Central memory CD4-positive, alpha-beta T cell (primary cell): ENCODE results near the gene MYH7B.

Experiments used
- DNase-seq: peaks from one replicate; pipeline ENCODE4 v3.0.0; 2022

MYH7B gene

GRCh38 chr20:34992751-34993417 lies 37.2 kb downstream of the MYH7B start:
- DNase-seq: no peak

GRCh38 chr20:34993941-34994508 lies 38.4 kb downstream of the MYH7B start:
- DNase-seq: no peak

GRCh38 chr20:34994509-34995131 lies 39.0 kb downstream of the MYH7B start:
- no peak for DNase-seq

DNA sequence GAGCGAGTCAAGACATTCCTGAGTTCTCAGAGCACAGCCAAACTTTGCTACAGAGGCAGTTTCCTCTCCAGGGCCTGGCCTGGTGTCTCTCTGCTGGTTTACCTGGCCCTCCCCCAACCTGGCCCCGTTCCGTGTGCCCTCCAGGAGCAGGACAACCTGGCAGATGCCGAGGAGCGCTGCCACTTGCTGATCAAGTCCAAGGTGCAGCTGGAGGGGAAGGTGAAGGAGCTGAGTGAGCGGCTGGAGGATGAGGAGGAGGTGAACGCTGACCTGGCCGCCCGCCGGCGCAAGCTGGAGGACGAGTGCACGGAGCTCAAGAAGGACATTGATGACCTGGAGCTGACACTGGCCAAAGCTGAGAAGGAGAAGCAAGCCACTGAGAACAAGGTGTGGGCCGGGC lies 39.5 kb downstream of the MYH7B start:
- no peak for DNase-seq

DNA sequence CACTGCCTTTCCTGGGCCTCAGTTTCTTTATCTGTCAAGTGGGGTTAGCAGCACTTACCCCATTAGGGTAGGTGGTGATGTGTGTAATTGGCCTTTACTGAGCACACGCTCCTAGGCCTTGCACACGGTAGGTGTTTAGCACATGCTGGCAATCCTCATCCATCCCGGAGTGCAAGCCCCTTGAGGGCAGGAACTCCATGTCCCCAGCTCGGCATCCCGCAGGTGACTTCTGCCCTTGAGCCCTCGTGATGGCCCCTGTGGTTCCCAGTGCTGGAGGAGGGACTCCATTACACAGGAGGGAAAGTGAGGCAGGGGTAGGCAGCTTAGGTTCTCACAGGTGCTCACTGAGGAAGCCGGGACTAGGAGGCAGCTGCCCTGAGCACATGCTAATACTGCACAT lies 40.0 kb downstream of the MYH7B start:
- DNase-seq: no peak

DNA sequence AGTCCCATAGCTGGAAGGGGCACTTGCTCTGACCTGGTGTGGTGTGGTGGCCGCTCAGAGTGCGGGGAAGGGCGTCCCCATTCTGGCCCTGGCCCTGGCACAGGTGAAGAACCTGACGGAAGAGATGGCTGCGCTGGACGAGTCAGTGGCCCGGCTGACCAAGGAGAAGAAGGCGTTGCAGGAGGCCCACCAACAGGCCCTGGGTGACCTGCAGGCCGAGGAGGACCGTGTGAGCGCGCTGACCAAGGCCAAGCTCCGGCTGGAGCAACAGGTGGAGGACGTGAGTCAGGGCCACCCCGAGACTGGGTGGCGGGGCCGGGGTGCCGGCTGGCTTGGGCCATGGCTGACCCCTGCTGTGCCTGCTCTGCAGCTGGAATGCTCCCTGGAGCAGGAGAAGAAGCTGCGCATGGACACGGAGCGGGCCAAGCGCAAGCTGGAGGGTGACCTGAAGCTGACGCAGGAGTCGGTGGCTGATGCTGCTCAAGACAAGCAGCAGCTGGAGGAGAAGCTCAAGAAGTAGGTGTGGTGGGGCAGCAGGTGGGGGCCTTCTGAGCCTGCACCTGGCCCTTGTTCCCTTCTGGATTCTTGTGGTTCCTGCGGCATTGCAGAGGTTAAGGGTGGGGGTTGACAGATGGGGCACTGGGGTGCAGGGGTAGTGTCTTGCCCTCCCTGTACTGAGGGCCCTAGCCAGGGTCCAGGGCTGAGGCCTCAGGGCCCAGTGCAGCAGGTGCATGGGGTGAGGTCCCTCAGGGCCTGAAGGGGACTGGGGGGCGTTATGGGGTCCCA lies 40.8 kb downstream of the MYH7B start:
- no peak for DNase-seq

GRCh38 chr20:34997131-34997561 lies 41.5 kb downstream of the MYH7B start:
- no peak for DNase-seq

- no peak for DNase-seq
Observed at GRCh38 chr20:34997774-34998173, 42.1 kb downstream of the MYH7B start.

DNA sequence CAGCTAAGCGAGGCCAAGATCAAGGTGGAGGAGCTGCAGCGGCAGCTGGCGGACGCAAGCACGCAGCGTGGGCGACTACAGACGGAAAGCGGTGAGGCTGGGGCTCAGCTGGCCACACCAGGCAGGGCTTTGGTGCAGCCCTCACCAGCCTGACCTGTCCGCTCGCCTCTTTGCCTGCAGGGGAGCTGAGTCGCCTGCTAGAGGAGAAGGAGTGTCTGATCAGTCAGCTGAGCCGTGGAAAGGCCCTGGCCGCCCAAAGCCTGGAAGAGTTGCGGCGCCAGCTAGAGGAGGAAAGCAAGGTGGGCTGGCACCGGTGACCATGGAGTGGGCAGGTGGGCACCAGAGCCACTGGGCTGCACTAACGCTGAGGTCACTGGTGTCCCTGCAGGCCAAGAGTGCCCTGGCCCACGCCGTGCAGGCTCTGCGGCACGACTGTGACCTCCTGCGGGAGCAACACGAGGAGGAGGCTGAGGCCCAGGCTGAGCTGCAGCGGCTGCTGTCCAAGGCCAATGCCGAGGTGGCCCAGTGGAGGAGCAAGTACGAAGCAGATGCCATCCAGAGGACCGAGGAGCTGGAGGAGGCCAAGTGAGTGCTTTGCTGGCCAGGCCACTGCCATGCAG lies 42.8 kb downstream of the MYH7B start:
- no peak for DNase-seq

DNA sequence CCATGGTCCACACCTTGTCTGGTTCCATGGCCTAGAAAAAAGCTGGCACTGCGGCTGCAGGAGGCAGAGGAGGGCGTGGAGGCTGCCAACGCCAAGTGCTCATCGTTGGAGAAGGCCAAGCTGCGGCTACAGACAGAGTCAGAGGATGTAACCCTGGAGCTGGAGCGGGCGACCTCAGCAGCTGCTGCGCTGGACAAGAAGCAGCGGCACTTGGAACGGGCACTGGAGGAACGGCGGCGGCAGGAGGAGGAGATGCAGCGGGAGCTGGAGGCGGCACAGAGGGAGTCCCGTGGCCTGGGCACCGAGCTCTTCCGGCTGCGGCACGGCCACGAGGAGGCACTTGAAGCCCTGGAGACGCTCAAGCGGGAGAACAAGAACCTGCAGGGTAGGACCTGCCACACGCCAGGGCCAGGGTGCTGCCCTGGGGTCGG lies 43.4 kb downstream of the MYH7B start:
- DNase-seq: no peak

GRCh38 chr20:34999782-35000181 lies 44.1 kb downstream of the MYH7B start:
- DNase-seq: no peak

- no peak for DNase-seq
Observed at GRCh38 chr20:35000311-35000921, 44.7 kb downstream of the MYH7B start.

DNA sequence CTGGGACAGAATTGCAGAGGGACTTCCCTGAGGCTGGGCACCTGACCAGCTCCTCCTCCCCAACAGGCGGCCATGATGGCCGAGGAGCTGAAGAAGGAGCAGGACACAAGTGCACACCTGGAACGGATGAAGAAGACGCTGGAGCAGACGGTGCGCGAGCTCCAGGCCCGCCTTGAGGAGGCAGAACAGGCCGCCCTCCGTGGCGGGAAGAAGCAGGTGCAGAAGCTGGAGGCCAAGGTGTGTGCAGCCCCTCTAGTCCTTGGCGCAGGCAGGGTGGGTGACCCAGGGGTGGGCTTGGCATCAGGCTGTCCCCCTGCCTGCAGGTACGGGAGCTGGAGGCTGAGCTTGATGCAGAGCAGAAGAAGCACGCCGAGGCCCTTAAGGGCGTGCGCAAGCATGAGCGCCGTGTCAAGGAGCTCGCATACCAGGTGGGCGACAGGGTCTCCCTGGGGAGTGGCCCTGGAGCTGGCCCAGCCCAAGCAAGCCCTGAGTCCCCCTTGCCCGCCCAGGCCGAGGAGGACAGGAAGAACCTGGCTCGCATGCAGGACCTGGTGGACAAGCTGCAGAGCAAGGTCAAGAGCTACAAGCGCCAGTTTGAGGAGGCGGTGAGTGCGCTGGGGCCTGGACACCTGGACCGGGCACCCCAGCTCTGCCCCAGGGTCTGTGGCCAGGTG lies 45.4 kb downstream of the MYH7B start:
- DNase-seq: no peak

DNA sequence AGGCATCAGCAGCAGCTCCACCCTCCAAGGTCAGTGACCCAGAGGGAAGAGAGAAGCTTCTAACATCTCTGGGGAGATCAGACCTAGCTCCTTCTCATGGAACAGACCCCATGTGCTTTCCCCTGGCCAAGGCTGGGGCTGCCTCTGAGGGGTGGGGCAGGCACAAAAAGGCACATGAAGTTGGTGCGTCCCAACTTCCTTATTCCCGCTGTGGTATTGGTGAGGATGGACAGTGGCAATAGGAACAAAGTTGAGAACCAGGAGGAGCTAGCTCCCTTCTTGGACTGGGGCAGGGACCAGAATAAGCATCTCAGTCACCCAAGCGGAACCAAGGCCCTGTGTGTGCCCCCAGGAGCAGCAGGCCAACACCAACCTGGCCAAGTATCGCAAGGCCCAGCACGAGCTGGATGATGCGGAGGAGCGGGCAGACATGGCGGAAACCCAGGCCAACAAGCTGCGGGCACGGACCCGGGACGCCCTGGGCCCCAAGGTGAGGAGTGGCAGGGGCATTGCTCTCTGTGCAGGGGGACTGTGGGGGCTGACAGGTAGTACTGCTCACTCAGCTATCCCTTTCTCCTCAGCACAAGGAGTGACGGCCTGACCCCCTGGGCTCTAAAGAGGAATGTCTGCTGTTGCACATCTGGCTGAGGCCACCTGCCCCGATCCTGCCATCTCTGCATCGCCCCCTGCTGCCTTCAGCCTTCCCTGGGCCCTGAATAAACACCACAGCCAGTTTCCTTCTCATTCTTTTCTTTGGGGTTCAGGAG lies 46.1 kb downstream of the MYH7B start:
- no peak for DNase-seq

GRCh38 chr20:35002426-35003210 lies 47.0 kb downstream of the MYH7B start:
- DNase-seq: no peak

- DNase-seq: no peak
Observed at GRCh38 chr20:35003211-35004031, 47.8 kb downstream of the MYH7B start.

DNA sequence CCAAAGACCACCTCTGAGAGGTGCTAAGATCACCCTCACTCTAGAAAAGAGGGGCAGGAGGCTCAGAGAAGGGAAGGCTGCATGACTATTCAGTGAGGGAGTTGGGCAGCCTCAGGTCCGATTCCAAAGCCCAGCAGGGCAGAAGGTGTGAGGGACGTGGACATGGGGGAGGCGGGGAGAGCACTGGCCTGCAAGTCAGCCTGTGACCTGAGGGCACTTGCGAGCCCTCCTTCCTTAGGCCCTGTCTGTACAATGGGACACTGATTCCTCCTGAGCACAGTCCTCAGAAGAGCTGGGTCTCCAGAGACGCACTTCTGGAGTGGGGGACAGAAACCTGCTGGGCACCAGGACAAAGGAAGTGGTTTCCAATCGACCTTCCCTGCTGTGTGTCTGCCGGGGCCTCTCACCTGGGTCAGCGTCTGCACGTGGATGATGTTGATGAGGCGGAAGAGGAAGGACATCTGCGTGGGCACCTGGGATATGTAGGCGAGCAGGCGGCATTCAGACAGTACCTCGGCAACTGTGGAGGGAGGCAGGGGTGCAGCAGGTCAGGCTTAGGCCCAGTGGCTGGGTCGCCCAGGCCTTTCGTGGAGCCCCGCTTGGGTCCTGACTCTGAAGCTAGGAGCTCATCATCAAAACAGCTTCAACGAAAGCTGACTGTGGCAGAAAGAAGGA lies 48.5 kb downstream of the MYH7B start:
- DNase-seq: no peak

DNA sequence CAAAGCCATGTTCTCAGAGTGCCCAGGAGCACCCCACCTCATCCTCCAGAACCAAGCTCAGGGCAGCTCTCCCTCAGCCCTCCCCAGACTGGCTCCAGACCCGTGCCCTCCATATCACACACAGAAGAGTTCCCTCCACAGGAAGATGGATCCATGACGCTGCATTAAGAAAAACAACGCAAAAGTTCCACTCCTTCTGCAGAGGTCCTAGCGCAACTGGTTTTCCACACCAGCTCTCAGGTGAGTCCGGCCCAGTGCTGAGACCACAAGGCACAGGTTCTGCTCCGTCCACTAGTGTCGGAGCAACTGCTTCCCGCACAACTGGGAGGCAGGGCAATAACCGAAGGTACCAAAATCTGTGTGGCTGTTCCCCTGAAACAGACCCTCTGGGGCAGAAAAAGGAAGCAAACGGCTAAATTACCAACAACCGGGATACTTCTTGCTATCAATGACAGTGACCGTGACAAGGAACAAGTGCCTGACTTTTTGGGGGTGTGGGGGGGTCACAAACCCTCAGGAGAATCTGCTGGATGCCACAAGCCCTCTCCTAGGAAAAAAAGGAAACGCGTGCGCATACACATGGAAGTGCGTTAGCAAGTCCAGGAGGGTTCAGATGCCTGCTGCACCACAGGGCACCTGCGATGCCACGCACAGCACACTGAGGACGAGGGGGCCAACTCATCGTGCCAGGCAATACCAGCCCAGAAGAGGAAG lies 49.2 kb downstream of the MYH7B start:
- no peak for DNase-seq
